Keratinocyte (primary cell): ENCODE results near the gene DISP2. TPM values are rescaled to one million over a fixed set of nuclear protein-coding genes. Genes with fewer than 3 reads are reported as not detected.
A peak's percentile ranks its signal among the peaks of the same experiment; 100 is the strongest.

Source experiments
- DNase-seq: peaks from one replicate; pipeline ENCODE4 v3.0.0-alpha.2; 2011; ENCODE audit warnings: low read depth, missing footprints, low spot score
- FAIRE-seq: peaks from 2 replicates; lab custom pipeline; 2011; peaks lifted over from hg19 to GRCh38; lab: Jason Lieb, UNC
- H2AFZ ChIP-seq: 2 replicates; pipeline ENCODE4 v1.6.0; 2012; ENCODE audit warnings: low read length, control low read depth, inconsistent platforms; ENCODE audit not compliant: control insufficient read depth
- H3K27ac ChIP-seq: 2 replicates; pipeline ENCODE4 v1.5.1; 2011; ENCODE audit warnings: low read length; ENCODE audit not compliant: control insufficient read depth, insufficient read depth
- H3K27me3 ChIP-seq: 3 replicates; pipeline ENCODE4 v1.6.0; 2011; ENCODE audit warnings: low read length; ENCODE audit not compliant: control insufficient read depth, insufficient read depth; ENCODE audit errors: extremely low read depth
- H3K36me3 ChIP-seq, 2 experiments: 2 replicates in 1 of 2; 3 replicates in 1 of 2; pipeline ENCODE4 v1.5.1; 2011; ENCODE audit warnings: low read length in 2 of 2, mild to moderate bottlenecking in 1 of 2; ENCODE audit not compliant: control insufficient read depth in 2 of 2, insufficient read depth in 2 of 2; ENCODE audit errors: extremely low read depth in 1 of 2
- H3K4me1 ChIP-seq: 3 replicates; pipeline ENCODE4 v1.5.1; 2011; ENCODE audit warnings: low read length; ENCODE audit not compliant: control insufficient read depth, insufficient read depth; ENCODE audit errors: extremely low read depth
- H3K4me2 ChIP-seq: 3 replicates; pipeline ENCODE4 v1.6.0; 2011; ENCODE audit warnings: low read depth, low read length; ENCODE audit not compliant: control insufficient read depth, insufficient read depth; ENCODE audit errors: extremely low read depth
- H3K4me3 ChIP-seq, 3 experiments: fragments of 200-600 bp in 1 of 3; sonication (generic) in 1 of 3; 2 replicates in 2 of 3; 3 replicates in 1 of 3; pipeline ENCODE4 v1.5.1; 2011 to 2016; ENCODE audit warnings: low read length in 3 of 3, mild to moderate bottlenecking in 3 of 3, control low read depth in 2 of 3, inconsistent platforms in 1 of 3, low read depth in 1 of 3, mixed read lengths in 1 of 3, mixed run types in 1 of 3, moderate library complexity in 1 of 3; ENCODE audit not compliant: control insufficient read depth in 2 of 3, insufficient read depth in 2 of 3; ENCODE audit errors: extremely low read depth in 1 of 3
- H3K79me2 ChIP-seq: 2 replicates; pipeline ENCODE4 v1.6.0; 2012; ENCODE audit warnings: low read length; ENCODE audit not compliant: control insufficient read depth, insufficient read depth
- H3K9ac ChIP-seq: 3 replicates; pipeline ENCODE4 v1.6.0; 2011; ENCODE audit warnings: low read length; ENCODE audit not compliant: control insufficient read depth, insufficient read depth; ENCODE audit errors: extremely low read depth
- H3K9me1 ChIP-seq: 3 replicates; pipeline ENCODE4 v1.6.0; 2011; ENCODE audit warnings: low read length; ENCODE audit not compliant: control insufficient read depth, insufficient read depth; ENCODE audit errors: extremely low read depth
- H3K9me3 ChIP-seq: 2 replicates; pipeline ENCODE4 v1.5.1; 2012; ENCODE audit warnings: low read depth, low read length; ENCODE audit not compliant: control insufficient read depth
- H4K20me1 ChIP-seq: 3 replicates; pipeline ENCODE4 v1.6.0; 2011; ENCODE audit warnings: low read length; ENCODE audit not compliant: control insufficient read depth, insufficient read depth; ENCODE audit errors: extremely low read depth
- EZH2 ChIP-seq: IDR thresholded peaks from one replicate; pipeline ENCODE4 v1.6.1; 2012; ENCODE audit warnings: inconsistent platforms, mild to moderate bottlenecking, low read length, moderate library complexity
- dilution Hi-C: fragments of 300-500 bp; cut with MboI; formaldehyde crosslinking; loops from one replicate; pipeline ENCODE4 v1.7.0; 2020; ENCODE audit warnings: low sequenced_read_pairs; ENCODE audit not compliant: extremely low pct_ligation_motif_present
- polyA plus RNA-seq, 5 experiments: library from polyadenylated mRNA; depleted of rRNA in 3 of 5; stranded (reverse) in 3 of 5; stranded (forward) in 1 of 5; unstranded in 1 of 5; fragments of >200 nt; gene quantifications; 1 replicate in 1 of 5; 2 replicates in 3 of 5; 3 replicates in 1 of 5; pipeline versions ENCODE4 v1.2.1 to v1.2.3, GENCODE V29; 2011 to 2012; ENCODE audit warnings: missing spikeins in 2 of 5, low read depth in 1 of 5, low replicate concordance in 1 of 5
- TF ChIP-seq, protein P1 (sequence below), 3 experiments: IDR thresholded peaks in 1 of 3; conservative IDR thresholded peaks in 1 of 3; optimal IDR thresholded peaks in 1 of 3; 2 replicates in 2 of 3; 3 replicates in 1 of 3; pipeline versions ENCODE3 to v1.5.1; 2011; ENCODE audit warnings: low read length in 3 of 3, mild to moderate bottlenecking in 3 of 3, moderate library complexity in 2 of 3, control low read depth in 1 of 3, inconsistent platforms in 1 of 3; ENCODE audit not compliant: insufficient read depth in 2 of 3; ENCODE audit errors: extremely low read depth in 1 of 3

The DISP2 gene
- polyA plus RNA-seq, 1 donor (not counting 4 experiments of a cell fraction or from before 2014, with no cell fraction given): 0.12 TPM

GRCh38 chr15:40367686-40368611 is 9.9 kb downstream of the DISP2 start:
- Histone ChIP-seq H2AFZ (peak overlapping the region; percentile 68), H3K4me3 (no peak overlapping the region), H3K27ac (no peak overlapping the region), H3K9ac (no peak overlapping the region), H3K36me3 (no peaks in the 10 kb centered on the region), H4K20me1 (no peaks in the 10 kb centered on the region), H3K27me3 (peaks cover 4% of the 10 kb centered on the region), H3K9me1 (no peaks in the 10 kb centered on the region), H3K4me1 (peaks cover 12% of the 10 kb centered on the region), H3K9me3 (no peaks in the 10 kb centered on the region), H3K79me2 (no peaks in the 10 kb centered on the region), H3K4me2 (peak overlapping the region; percentile 69)
- dilution Hi-C loops: no loop called here
- TF ChIP-seq, protein P1, sequence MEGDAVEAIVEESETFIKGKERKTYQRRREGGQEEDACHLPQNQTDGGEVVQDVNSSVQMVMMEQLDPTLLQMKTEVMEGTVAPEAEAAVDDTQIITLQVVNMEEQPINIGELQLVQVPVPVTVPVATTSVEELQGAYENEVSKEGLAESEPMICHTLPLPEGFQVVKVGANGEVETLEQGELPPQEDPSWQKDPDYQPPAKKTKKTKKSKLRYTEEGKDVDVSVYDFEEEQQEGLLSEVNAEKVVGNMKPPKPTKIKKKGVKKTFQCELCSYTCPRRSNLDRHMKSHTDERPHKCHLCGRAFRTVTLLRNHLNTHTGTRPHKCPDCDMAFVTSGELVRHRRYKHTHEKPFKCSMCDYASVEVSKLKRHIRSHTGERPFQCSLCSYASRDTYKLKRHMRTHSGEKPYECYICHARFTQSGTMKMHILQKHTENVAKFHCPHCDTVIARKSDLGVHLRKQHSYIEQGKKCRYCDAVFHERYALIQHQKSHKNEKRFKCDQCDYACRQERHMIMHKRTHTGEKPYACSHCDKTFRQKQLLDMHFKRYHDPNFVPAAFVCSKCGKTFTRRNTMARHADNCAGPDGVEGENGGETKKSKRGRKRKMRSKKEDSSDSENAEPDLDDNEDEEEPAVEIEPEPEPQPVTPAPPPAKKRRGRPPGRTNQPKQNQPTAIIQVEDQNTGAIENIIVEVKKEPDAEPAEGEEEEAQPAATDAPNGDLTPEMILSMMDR (optimal IDR thresholded peaks at IDR 0.05 in 1 of 3, IDR thresholded peaks at IDR 0.05 in 1 of 3, conservative IDR thresholded peaks at IDR 0.05 in 1 of 3; ENCODE audit: extremely low read depth in 1 of 3, insufficient read depth in 2 of 3, low read length in 3 of 3): peak; percentile 68 to 75 (median 71)
- TF ChIP-seq EZH2: no peak
- DNase-seq (peak; percentile 71), FAIRE-seq (no peak)

DNA sequence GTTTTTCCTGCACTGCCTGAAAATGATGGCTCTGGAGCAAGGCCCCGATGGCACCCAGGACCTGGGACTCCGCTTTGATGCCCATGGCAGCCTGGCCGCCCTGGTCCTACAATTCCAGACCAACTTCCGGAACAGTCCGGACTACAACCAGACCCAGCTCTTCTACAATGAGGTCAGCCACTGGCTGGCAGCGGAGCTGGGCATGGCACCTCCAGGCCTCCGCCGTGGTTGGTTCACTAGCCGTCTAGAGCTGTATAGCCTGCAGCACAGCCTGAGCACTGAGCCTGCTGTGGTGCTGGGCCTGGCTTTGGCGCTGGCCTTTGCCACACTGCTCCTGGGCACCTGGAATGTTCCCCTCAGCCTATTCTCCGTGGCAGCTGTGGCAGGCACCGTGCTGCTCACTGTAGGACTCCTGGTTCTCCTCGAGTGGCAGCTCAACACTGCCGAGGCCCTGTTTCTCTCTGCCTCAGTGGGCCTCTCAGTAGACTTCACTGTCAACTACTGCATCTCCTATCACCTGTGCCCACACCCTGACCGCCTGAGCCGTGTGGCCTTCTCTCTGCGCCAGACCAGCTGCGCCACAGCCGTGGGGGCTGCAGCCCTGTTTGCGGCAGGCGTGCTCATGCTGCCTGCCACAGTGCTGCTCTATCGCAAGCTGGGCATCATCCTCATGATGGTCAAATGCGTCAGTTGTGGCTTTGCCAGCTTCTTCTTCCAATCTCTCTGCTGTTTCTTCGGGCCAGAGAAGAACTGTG is 10.9 kb downstream of the DISP2 start:
- dilution Hi-C loops: no loop called here

More for the DNA sequence above, 10.9 kb downstream of the DISP2 start:
- no peaks in the 10 kb centered on the region for H3K9me1 ChIP-seq
- H2AFZ ChIP-seq: no peak overlapping the region
- H3K27ac ChIP-seq: no peak overlapping the region
- H3K9me3 ChIP-seq: no peaks in the 10 kb centered on the region
- DNase-seq (no peak), FAIRE-seq (no peak)
- TF ChIP-seq, protein P1 (optimal IDR thresholded peaks at IDR 0.05 in 1 of 3, IDR thresholded peaks at IDR 0.05 in 1 of 3, conservative IDR thresholded peaks at IDR 0.05 in 1 of 3; ENCODE audit: extremely low read depth in 1 of 3, insufficient read depth in 2 of 3, low read length in 3 of 3): no peak
- no peak for TF ChIP-seq EZH2
- no peaks in the 10 kb centered on the region for H3K79me2 ChIP-seq
- H3K36me3 ChIP-seq: no peaks in the 10 kb centered on the region
- H3K4me3 ChIP-seq: no peak overlapping the region
- no peak overlapping the region for H3K4me2 ChIP-seq
- H3K9ac ChIP-seq: no peak overlapping the region
- peaks cover 12% of the 10 kb centered on the region for H3K4me1 ChIP-seq
- H4K20me1 ChIP-seq: no peaks in the 10 kb centered on the region
- H3K27me3 ChIP-seq: peaks cover 4% of the 10 kb centered on the region
